HG03175 (cell line): ENCODE results near the gene CNTN4.
A peak's percentile ranks its signal among the peaks of the same experiment; 100 is the strongest.

Source experiments
- ATAC-seq: cut with Tn5 transposase; IDR thresholded peaks from one replicate; pipeline ENCODE4 v1.9.1; 2021; ENCODE audit warnings: mild to moderate bottlenecking, moderate library complexity; ENCODE audit not compliant: unreplicated experiment

CNTN4 gene

GRCh38 chr3:3081381-3082233 is 982.9 kb downstream of the CNTN4 start:
- peak; percentile 52 for ATAC-seq

- ATAC-seq: peak; percentile 61
Observed at GRCh38 chr3:3082234-3082924, 983.7 kb downstream of the CNTN4 start.

- no peak for ATAC-seq
Observed at GRCh38 chr3:3084890-3085289, 986.2 kb downstream of the CNTN4 start.

GRCh38 chr3:3085782-3086181 is 987.1 kb downstream of the CNTN4 start:
- ATAC-seq: no peak

GRCh38 chr3:3086239-3086638 is 987.6 kb downstream of the CNTN4 start:
- no peak for ATAC-seq

GRCh38 chr3:3087279-3087678 is 988.6 kb downstream of the CNTN4 start:
- no peak for ATAC-seq

GRCh38 chr3:3087716-3088465 is 989.2 kb downstream of the CNTN4 start:
- no peak for ATAC-seq

- peak; percentile 97 for ATAC-seq
Observed at GRCh38 chr3:3089017-3089416, 990.4 kb downstream of the CNTN4 start.

GRCh38 chr3:3097958-3098357 is 999.3 kb downstream of the CNTN4 start:
- ATAC-seq: no peak

- ATAC-seq: peak; percentile 42
Observed at GRCh38 chr3:3101660-3102458, 1003.2 kb downstream of the CNTN4 start.

- no peak for ATAC-seq
Observed at GRCh38 chr3:3102751-3103150, 1004.1 kb downstream of the CNTN4 start.

GRCh38 chr3:3105246-3105645 is 1006.6 kb downstream of the CNTN4 start:
- ATAC-seq: no peak

GRCh38 chr3:3105815-3106214 is 1007.1 kb downstream of the CNTN4 start:
- ATAC-seq: no peak

GRCh38 chr3:3107181-3107580 is 1008.5 kb downstream of the CNTN4 start:
- no peak for ATAC-seq
